ENCODE measurements around the gene HKDC1. TPM values are rescaled to one million over a fixed set of nuclear protein-coding genes. Genes with fewer than 3 reads are reported as not detected.

HKDC1 gene
- total RNA-seq, 1 experiment from 2014 or later: 35.3 TPM

Other genes with a start within 250 kb of the HKDC1 start
- gene KIFBP, start 231.5 kb upstream of the HKDC1 start, total RNA-seq (2014; rRNA removed; shearing (Covaris generic)): 101 and 127 TPM in 2 replicates
- 125 and 182 TPM in 2 replicates for gene SRGN, start 132.2 kb upstream of the HKDC1 start, total RNA-seq (2014; rRNA removed; shearing (Covaris generic))
- gene VPS26A, start 96.2 kb upstream of the HKDC1 start, total RNA-seq (2014; rRNA removed; shearing (Covaris generic)): 46.3 and 46.6 TPM in 2 replicates
- gene SUPV3L1, start 40.1 kb upstream of the HKDC1 start, total RNA-seq (2014; rRNA removed; shearing (Covaris generic)): 60.9 and 72.7 TPM in 2 replicates
- gene HK1, start 58.2 kb downstream of the HKDC1 start, total RNA-seq (2014; rRNA removed; shearing (Covaris generic)): 128 and 152 TPM in 2 replicates
- gene TACR2, start 196.6 kb downstream of the HKDC1 start, total RNA-seq (2014; rRNA removed; shearing (Covaris generic)): not detected in 2 replicates
- 13.6 and 18.7 TPM in 2 replicates for gene TSPAN15, start 231.1 kb downstream of the HKDC1 start, total RNA-seq (2014; rRNA removed; shearing (Covaris generic))